ENCODE results near the gene SLC5A12. TPM values are rescaled to one million over a fixed set of nuclear protein-coding genes. Genes with fewer than 3 reads are reported as not detected.

The SLC5A12 gene
- total RNA-seq, 1 donor from 2014 or later: 3.6 TPM

- Mint-ChIP-seq H3K4me1 (ENCODE audit: low read depth) (peaks cover 13% of the 10 kb centered on the region), H3K36me3 (ENCODE audit: insufficient read depth) (no peaks in the 10 kb centered on the region), H3K27me3 (no peaks in the 10 kb centered on the region), H3K9me3 (ENCODE audit: low read depth) (no peaks in the 10 kb centered on the region), H3K4me3 (ENCODE audit: low read depth) (no peak overlapping the region), H3K27ac (no peak overlapping the region)
- peak; percentile 14 for DNase-seq (ENCODE audit: low spot score, unreplicated experiment)
- TF ChIP-seq CTCF (IDR thresholded peaks at IDR 0.05; ENCODE audit: unreplicated experiment): peak; percentile 88
These were observed 32.1 kb upstream of the SLC5A12 start for GRCh38 chr11:26753723-26754504.

- peaks cover 13% of the 10 kb centered on the region for H3K4me1 Mint-ChIP-seq (ENCODE audit: low read depth)
- no peak for DNase-seq (ENCODE audit: low spot score, unreplicated experiment)
- TF ChIP-seq CTCF (IDR thresholded peaks at IDR 0.05; ENCODE audit: unreplicated experiment): no peak
- H3K27ac Mint-ChIP-seq: no peak overlapping the region
- H3K9me3 Mint-ChIP-seq (ENCODE audit: low read depth): no peaks in the 10 kb centered on the region
- no peak overlapping the region for H3K4me3 Mint-ChIP-seq (ENCODE audit: low read depth)
- no peaks in the 10 kb centered on the region for H3K27me3 Mint-ChIP-seq
- no peaks in the 10 kb centered on the region for H3K36me3 Mint-ChIP-seq (ENCODE audit: insufficient read depth)
These were observed 28.1 kb upstream of the SLC5A12 start for GRCh38 chr11:26749927-26750326.

DNA sequence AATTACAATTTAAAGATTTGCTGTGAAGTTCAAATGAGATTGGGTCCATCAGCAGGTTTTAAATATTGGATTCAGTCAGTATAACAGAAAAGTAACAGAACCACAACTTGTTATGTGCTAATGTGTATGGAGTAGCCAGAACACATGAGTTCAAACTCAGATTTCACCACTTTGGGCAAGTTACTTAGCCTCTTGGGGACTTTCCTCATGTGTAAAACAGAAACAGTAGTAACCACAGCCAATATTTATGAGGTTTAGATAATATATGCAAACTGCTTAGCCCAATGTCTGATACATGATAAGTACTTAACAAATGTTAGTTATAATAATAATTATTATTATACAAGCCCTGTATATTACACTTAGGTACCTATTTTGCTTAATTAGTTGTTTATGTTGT is 21.8 kb upstream of the SLC5A12 start:
- Mint-ChIP-seq H3K4me3 (ENCODE audit: low read depth) (no peak overlapping the region), H3K27me3 (no peaks in the 10 kb centered on the region), H3K27ac (no peak overlapping the region)

DNA sequence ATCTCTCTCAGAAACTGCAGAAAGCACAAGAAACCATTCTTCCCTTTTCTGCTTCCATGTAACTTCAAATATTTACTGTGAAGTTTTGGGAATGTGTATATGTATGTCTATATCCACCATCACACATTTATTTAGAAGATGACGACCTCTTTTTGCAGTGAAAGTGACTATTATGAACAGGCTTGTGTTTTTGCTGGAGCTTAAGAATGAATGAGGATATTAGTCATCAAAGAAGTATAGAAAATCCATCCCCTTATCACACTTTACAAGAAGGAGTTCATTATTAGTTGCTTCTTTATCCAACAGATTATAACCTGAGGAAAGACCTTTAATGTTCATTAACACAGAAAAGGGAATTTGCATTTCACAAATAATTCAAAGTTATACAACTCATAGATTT is 21.1 kb upstream of the SLC5A12 start:
- no peaks in the 10 kb centered on the region for H3K27me3 Mint-ChIP-seq
- TF ChIP-seq CTCF (IDR thresholded peaks at IDR 0.05; ENCODE audit: unreplicated experiment): no peak
- no peaks in the 10 kb centered on the region for H3K9me3 Mint-ChIP-seq (ENCODE audit: low read depth)
- DNase-seq (ENCODE audit: low spot score, unreplicated experiment): no peak
- H3K36me3 Mint-ChIP-seq (ENCODE audit: insufficient read depth): no peaks in the 10 kb centered on the region
- no peaks in the 10 kb centered on the region for H3K4me1 Mint-ChIP-seq (ENCODE audit: low read depth)
- no peak overlapping the region for H3K27ac Mint-ChIP-seq
- H3K4me3 Mint-ChIP-seq (ENCODE audit: low read depth): no peak overlapping the region

More for the DNA sequence above, 21.8 kb upstream of the SLC5A12 start:
- Mint-ChIP-seq H3K4me1 (ENCODE audit: low read depth) (no peaks in the 10 kb centered on the region), H3K36me3 (ENCODE audit: insufficient read depth) (no peaks in the 10 kb centered on the region), H3K9me3 (ENCODE audit: low read depth) (no peaks in the 10 kb centered on the region)
- DNase-seq (ENCODE audit: low spot score, unreplicated experiment): no peak
- no peak for TF ChIP-seq CTCF (IDR thresholded peaks at IDR 0.05; ENCODE audit: unreplicated experiment)

DNA sequence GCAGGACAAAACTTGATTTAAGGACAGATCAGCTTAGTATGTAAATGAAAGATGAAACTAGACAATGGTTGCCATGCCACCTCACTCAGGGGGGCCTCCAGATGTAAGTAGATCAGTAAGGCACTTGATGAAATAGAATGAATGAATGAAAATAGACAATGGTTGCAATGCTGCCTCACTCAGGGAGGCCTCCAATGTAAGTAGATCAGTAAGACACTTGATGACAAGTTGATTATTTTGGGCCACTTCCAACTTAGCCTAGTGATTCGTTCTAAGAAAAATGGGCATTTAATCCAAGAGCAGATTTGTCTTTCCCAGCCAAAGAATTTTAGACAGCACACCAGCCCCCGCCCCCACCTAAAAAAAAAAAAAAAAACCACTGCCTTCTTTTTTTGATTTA is 19.2 kb upstream of the SLC5A12 start:
- H3K9me3 Mint-ChIP-seq (ENCODE audit: low read depth): peaks cover 7% of the 10 kb centered on the region
- H3K4me3 Mint-ChIP-seq (ENCODE audit: low read depth): no peak overlapping the region
- no peak for DNase-seq (ENCODE audit: low spot score, unreplicated experiment)
- H3K36me3 Mint-ChIP-seq (ENCODE audit: insufficient read depth): no peaks in the 10 kb centered on the region
- no peaks in the 10 kb centered on the region for H3K4me1 Mint-ChIP-seq (ENCODE audit: low read depth)
- TF ChIP-seq CTCF (IDR thresholded peaks at IDR 0.05; ENCODE audit: unreplicated experiment): no peak
- H3K27me3 Mint-ChIP-seq: no peaks in the 10 kb centered on the region
- no peak overlapping the region for H3K27ac Mint-ChIP-seq
